HuH-7 (cell line): ENCODE data around the gene CACNA1A.

Experiments used
- DNase-seq: peaks from one replicate; pipeline ENCODE4 v3.0.0; 2011; ENCODE audit warnings: low spot score

The CACNA1A gene

GRCh38 chr19:13309864-13310263, 196.4 kb downstream of the CACNA1A start:
- DNase-seq: no peak

GRCh38 chr19:13303381-13304129, 202.7 kb downstream of the CACNA1A start:
- no peak for DNase-seq

GRCh38 chr19:13302526-13303270, 203.6 kb downstream of the CACNA1A start:
- DNase-seq: no peak

- no peak for DNase-seq
Measured at GRCh38 chr19:13301627-13302334, 204.5 kb downstream of the CACNA1A start.

GRCh38 chr19:13300421-13301030, 205.8 kb downstream of the CACNA1A start:
- DNase-seq: no peak

- no peak for DNase-seq
Measured at GRCh38 chr19:13299838-13300237, 206.4 kb downstream of the CACNA1A start.

GRCh38 chr19:13298565-13299481, 207.5 kb downstream of the CACNA1A start:
- DNase-seq: no peak

GRCh38 chr19:13297023-13297422, 209.3 kb downstream of the CACNA1A start:
- DNase-seq: no peak

GRCh38 chr19:13294812-13295567, 211.3 kb downstream of the CACNA1A start:
- no peak for DNase-seq

GRCh38 chr19:13291913-13292312, 214.4 kb downstream of the CACNA1A start:
- no peak for DNase-seq

GRCh38 chr19:13290741-13291140, 215.5 kb downstream of the CACNA1A start:
- DNase-seq: no peak

GRCh38 chr19:13289295-13289694, 217.0 kb downstream of the CACNA1A start:
- no peak for DNase-seq

GRCh38 chr19:13286195-13286985, 219.9 kb downstream of the CACNA1A start:
- no peak for DNase-seq

GRCh38 chr19:13284929-13285928, 221.1 kb downstream of the CACNA1A start:
- DNase-seq: no peak

- no peak for DNase-seq
Measured at GRCh38 chr19:13283871-13284270, 222.4 kb downstream of the CACNA1A start.

- DNase-seq: no peak
Measured at GRCh38 chr19:13282486-13283065, 223.7 kb downstream of the CACNA1A start.

GRCh38 chr19:13281567-13282291, 224.6 kb downstream of the CACNA1A start:
- DNase-seq: no peak
